Neural progenitor cell (in vitro differentiated cells): ENCODE results near the gene S100A4. TPM values are rescaled to one million over a fixed set of nuclear protein-coding genes. Genes with fewer than 3 reads are reported as not detected.

Experiments
- DNase-seq: peaks from one replicate; pipeline ENCODE4 v3.0.0-alpha.2; 2016; ENCODE audit warnings: low spot score
- H2AFZ ChIP-seq: fragments of 200-600 bp; sonication (generic); replicated peaks from 2 replicates; pipeline ENCODE4 v1.6.1; 2016; ENCODE audit warnings: antibody characterized with exemption
- H3F3A ChIP-seq: fragments of 200-600 bp; sonication (generic); 2 replicates; pipeline ENCODE4 v1.6.1; 2016; ENCODE audit warnings: antibody characterized with exemption, low read depth
- H3K27ac ChIP-seq: fragments of 200-600 bp; sonication (generic); 2 replicates; pipeline ENCODE4 v1.5.1; 2016; ENCODE audit warnings: mild to moderate bottlenecking
- H3K27me3 ChIP-seq: fragments of 200-600 bp; sonication (generic); 2 replicates; pipeline ENCODE4 v1.6.1; 2016; ENCODE audit warnings: mild to moderate bottlenecking, moderate library complexity
- H3K36me3 ChIP-seq: fragments of 200-600 bp; sonication (generic); 2 replicates; pipeline ENCODE4 v1.5.1; 2016
- H3K4me1 ChIP-seq: fragments of 200-600 bp; sonication (generic); 2 replicates; pipeline ENCODE4 v1.6.1; 2016; ENCODE audit warnings: mixed run types
- H3K4me2 ChIP-seq: fragments of 200-600 bp; sonication (generic); 2 replicates; pipeline ENCODE4 v1.6.1; 2016
- H3K4me3 ChIP-seq: fragments of 200-600 bp; sonication (generic); 2 replicates; pipeline ENCODE4 v1.5.1; 2016
- H3K79me2 ChIP-seq: fragments of 200-600 bp; sonication (generic); 2 replicates; pipeline ENCODE4 v1.6.1; 2016; ENCODE audit warnings: low read depth
- H3K9ac ChIP-seq: fragments of 200-600 bp; sonication (generic); 2 replicates; pipeline ENCODE4 v1.6.1; 2016
- H3K9me3 ChIP-seq: fragments of 200-600 bp; sonication (generic); 2 replicates; pipeline ENCODE4 v1.5.1; 2016; ENCODE audit warnings: low read depth
- H4K20me1 ChIP-seq: fragments of 200-600 bp; sonication (generic); 2 replicates; pipeline ENCODE4 v1.6.1; 2016; ENCODE audit warnings: low read depth
- H3K27ac Mint-ChIP-seq: 3 replicates; pipeline ENCODE4 v1.8.0; 2021; ENCODE audit warnings: mixed read lengths
- H3K27me3 Mint-ChIP-seq: 2 replicates; pipeline ENCODE4 v1.8.0; 2022; ENCODE audit warnings: low read depth, mild to moderate bottlenecking, inconsistent platforms, moderate library complexity, mixed read lengths; ENCODE audit not compliant: insufficient read depth
- H3K36me3 Mint-ChIP-seq: 3 replicates; pipeline ENCODE4 v1.8.0; 2021; ENCODE audit warnings: mixed read lengths
- H3K4me1 Mint-ChIP-seq: 3 replicates; pipeline ENCODE4 v1.8.0; 2021; ENCODE audit warnings: mixed read lengths
- H3K4me3 Mint-ChIP-seq: 3 replicates; pipeline ENCODE4 v1.8.0; 2021; ENCODE audit warnings: mild to moderate bottlenecking, moderate library complexity, mixed read lengths
- H3K9me3 Mint-ChIP-seq: 3 replicates; pipeline ENCODE4 v1.8.0; 2020; ENCODE audit warnings: mixed read lengths
- CTCF ChIP-seq: fragments of 200-600 bp; sonication (generic); IDR thresholded peaks from 2 replicates; pipeline ENCODE4 v1.5.1; 2017; ENCODE audit warnings: antibody characterized with exemption, mild to moderate bottlenecking
- EZH2 ChIP-seq: fragments of 200-600 bp; sonication (generic); IDR thresholded peaks from 2 replicates; pipeline ENCODE4 v1.6.1; 2017; ENCODE audit warnings: antibody characterized with exemption, mild to moderate bottlenecking, moderate library complexity
- EZH2phosphoT487 ChIP-seq: fragments of 200-600 bp; sonication (generic); IDR thresholded peaks from 2 replicates; pipeline ENCODE4 v1.6.1; 2017; ENCODE audit warnings: antibody characterized with exemption
- total RNA-seq: library from RNA; depleted of rRNA; stranded (reverse); fragments of >200 nt; gene quantifications from 2 replicates; pipeline ENCODE4 v1.2.3, GENCODE V29; 2015; ENCODE audit warnings: low replicate concordance

Gene S100A4
- total RNA-seq, 1 donor from 2014 or later, result 34.3 TPM

GRCh38 chr1:153542956-153543711 lies 2.5 kb downstream of the S100A4 start:
- no peaks in the 10 kb centered on the region for H3K27me3 ChIP-seq
- peaks cover 33% of the 10 kb centered on the region for H3K4me1 ChIP-seq
- Mint-ChIP-seq H3K4me1 (peaks cover 65% of the 10 kb centered on the region), H3K27me3 (peaks cover 17% of the 10 kb centered on the region), H3K27ac (peak overlapping the region; percentile 81), H3K36me3 (no peaks in the 10 kb centered on the region), H3K4me3 (no peak overlapping the region), H3K9me3 (peaks cover 4% of the 10 kb centered on the region)
- H3K9ac ChIP-seq, result no peak overlapping the region
- H2AFZ ChIP-seq, result no peak overlapping the region
- H4K20me1 ChIP-seq, result no peaks in the 10 kb centered on the region
- H3K9me3 ChIP-seq, result no peaks in the 10 kb centered on the region
- no peak overlapping the region for H3K4me3 ChIP-seq
- no peak overlapping the region for H3K4me2 ChIP-seq
- H3K36me3 ChIP-seq, result no peaks in the 10 kb centered on the region
- H3K79me2 ChIP-seq, result no peaks in the 10 kb centered on the region
- H3F3A ChIP-seq, result no peaks in the 10 kb centered on the region
- DNase-seq, result no peak
- no peak for TF ChIP-seq EZH2phosphoT487
- TF ChIP-seq CTCF, result no peak
- no peak for TF ChIP-seq EZH2
- H3K27ac ChIP-seq, result no peak overlapping the region

DNA sequence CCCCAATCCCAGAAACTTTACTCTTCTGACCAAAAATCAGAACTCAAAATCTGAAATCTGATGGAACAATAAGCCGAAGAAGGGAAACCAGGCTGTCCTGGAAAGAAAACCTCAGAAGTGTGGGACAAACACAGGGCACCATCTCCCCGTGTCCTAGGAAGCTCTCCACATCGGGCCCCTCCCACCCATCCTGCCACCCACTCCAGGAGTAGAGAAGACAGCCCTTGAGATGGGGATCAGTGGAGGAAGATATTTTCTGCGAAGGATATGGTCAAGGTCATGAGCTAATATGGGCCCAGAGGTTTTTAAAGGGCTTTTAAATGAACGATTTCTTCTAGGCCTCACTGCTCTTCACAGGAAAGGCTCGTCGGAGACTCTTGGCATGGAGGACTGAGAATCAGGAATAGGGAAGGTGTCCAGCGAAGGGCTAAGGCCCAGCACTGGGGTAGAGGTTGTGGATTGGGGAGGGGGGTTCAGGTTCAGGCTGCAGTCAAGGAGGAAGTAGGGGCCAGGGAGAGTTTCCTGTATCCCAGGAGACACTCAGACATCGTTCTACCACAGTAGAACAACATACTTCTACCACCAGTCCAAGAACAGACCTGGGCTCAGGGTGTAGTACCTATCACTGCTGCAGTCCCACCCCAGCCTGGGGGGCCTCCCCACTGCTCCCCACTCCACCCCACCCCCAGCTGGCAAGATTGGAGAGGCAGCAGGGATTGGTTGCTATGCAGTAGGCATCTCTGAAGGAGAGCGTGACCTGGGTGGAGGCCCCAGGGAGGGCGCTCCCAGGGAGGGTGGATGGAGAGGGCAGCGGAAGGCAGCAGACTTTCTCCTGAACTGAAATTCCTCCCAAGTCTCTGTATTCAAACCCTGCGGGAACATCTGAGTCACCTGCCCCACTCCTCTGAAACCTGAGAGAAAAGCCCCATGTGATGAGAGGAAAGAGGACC lies 3.7 kb downstream of the S100A4 start:
- Histone ChIP-seq H3K36me3 (no peaks in the 10 kb centered on the region), H3F3A (peaks cover 4% of the 10 kb centered on the region), H2AFZ (no peak overlapping the region), H3K9me3 (no peaks in the 10 kb centered on the region), H3K4me1 (peaks cover 28% of the 10 kb centered on the region), H3K79me2 (no peaks in the 10 kb centered on the region), H3K4me3 (no peak overlapping the region), H3K27me3 (no peaks in the 10 kb centered on the region), H3K9ac (no peak overlapping the region), H3K27ac (no peak overlapping the region), H4K20me1 (no peaks in the 10 kb centered on the region), H3K4me2 (no peak overlapping the region)
- no peak for DNase-seq
- no peak for TF ChIP-seq EZH2
- TF ChIP-seq CTCF, result no peak
- TF ChIP-seq EZH2phosphoT487, result no peak
- Mint-ChIP-seq H3K27ac (peak overlapping the region; percentile 42), H3K9me3 (peaks cover 4% of the 10 kb centered on the region), H3K27me3 (peaks cover 12% of the 10 kb centered on the region), H3K4me3 (no peak overlapping the region), H3K4me1 (peaks cover 54% of the 10 kb centered on the region), H3K36me3 (no peaks in the 10 kb centered on the region)

DNA sequence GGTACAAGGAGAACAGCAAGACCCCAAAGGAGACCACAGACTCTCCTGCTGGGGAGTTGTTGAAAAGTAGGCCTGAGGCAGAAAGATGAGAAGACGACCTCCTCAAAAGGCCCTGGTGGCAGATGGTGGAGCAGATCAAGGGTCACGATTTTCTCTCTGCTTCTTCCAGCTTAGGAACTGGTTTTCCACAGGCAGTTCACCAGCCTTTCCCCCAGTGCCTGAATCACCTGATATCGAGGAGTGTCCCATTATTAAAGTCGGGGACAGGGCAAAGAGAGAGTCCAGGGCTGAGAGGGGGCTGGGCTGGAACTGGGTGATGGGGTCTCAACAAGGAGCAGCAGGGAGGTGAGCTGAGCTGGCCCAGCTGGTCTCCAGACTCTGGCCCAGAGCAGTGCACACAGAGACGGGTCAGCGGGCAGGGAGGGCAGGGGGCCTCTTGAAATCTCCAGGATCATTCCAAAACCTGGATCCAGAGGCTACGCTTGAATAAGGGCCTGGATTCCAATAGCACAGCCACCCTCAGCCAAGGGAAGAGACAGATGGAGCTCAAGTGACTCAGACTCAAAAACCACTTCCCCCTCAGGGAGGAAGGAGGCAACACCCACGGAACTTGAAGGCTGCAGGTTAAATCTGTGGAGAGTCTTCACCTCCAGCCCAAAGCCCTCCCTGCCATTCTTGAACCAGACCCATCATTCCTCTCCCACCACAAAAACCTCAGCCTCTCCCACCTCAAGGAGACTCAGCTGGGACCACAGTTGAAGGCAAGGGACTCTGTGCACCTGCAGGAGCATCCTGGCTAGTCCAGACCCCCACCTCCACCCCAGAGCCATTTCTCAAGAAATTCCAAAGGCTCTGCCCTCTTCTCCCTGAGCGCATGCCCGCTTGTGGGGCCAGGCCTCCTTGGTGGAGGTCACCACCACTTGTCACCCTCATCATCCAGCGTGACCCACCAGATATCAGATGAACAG lies 4.9 kb downstream of the S100A4 start, which contains the start of gene S100A5:
Gene S100A5 (minus strand): TSS at position 541 of the 968 bp plus-strand sequence. CDS start 743 bp downstream, outside the sequence.
- Histone ChIP-seq H3K4me3 (no peak within 1 kb of the TSS), H3K4me1 (peaks cover 18% of the 10 kb centered on the region), H3K36me3 (no peaks in the 10 kb centered on the region), H3K27ac (no peak within 1 kb of the TSS), H3F3A (peaks cover 4% of the 10 kb centered on the region), H3K27me3 (no peaks in the 10 kb centered on the region), H3K9ac (no peak within 1 kb of the TSS), H3K9me3 (no peaks in the 10 kb centered on the region), H4K20me1 (no peaks in the 10 kb centered on the region), H3K79me2 (no peaks in the 10 kb centered on the region), H2AFZ (no peak within 1 kb of the TSS), H3K4me2 (no peak within 1 kb of the TSS)
- TF ChIP-seq EZH2phosphoT487, result no peak
- Mint-ChIP-seq H3K4me3 (no peak within 1 kb of the TSS), H3K36me3 (no peaks in the 10 kb centered on the region), H3K4me1 (peaks cover 45% of the 10 kb centered on the region), H3K27me3 (peaks cover 10% of the 10 kb centered on the region), H3K27ac (peak within 1 kb of the TSS; percentile 16), H3K9me3 (peaks cover 5% of the 10 kb centered on the region)
- DNase-seq, result peak; percentile 1
